Measurements from ENCODE around the gene SF3B5. TPM values are rescaled to one million over a fixed set of nuclear protein-coding genes. Genes with fewer than 3 reads are reported as not detected.

Gene SF3B5
- total RNA-seq, 4 donors from 2014 or later = 60.2 to 187 (median 101) TPM

GRCh38 chr6:144122861-144123260 is 27.5 kb upstream of the SF3B5 start:
- in situ Hi-C loops (cut with MboI; ENCODE audit: low pct_ligation_motif_present in 1 of 4, low pct_unique_long_range_greater_than_20kb in 1 of 4, low sequenced_read_pairs in 3 of 4) (loop anchor here in 1 of 4 donors (25.0 kb wide), 1 partner anchor 364 kb away; no protein-coding TSS in a partner anchor), intact Hi-C loops (cut with DNase I; ENCODE audit: low total_unique reads) (no loop called here)
- no peaks in the 10 kb centered on the region for H3K9me3 ChIP-seq
- H3K4me3 ChIP-seq = no peak overlapping the region
- H3K27me3 ChIP-seq = no peaks in the 10 kb centered on the region
- DNase-seq = no peak
- no peak overlapping the region for H3K27ac ChIP-seq
- no peaks in the 10 kb centered on the region for H3K36me3 ChIP-seq
- H3K4me1 ChIP-seq = no peaks in the 10 kb centered on the region
- TF ChIP-seq POLR2A (IDR thresholded peaks at IDR 0.05) = no peak
- TF ChIP-seq POLR2AphosphoS5 (IDR thresholded peaks at IDR 0.05) = no peak
- TF ChIP-seq EP300 (IDR thresholded peaks at IDR 0.05; ENCODE audit: low read depth) = no peak
- TF ChIP-seq CTCF (IDR thresholded peaks at IDR 0.05) = no peak

GRCh38 chr6:144119376-144119775 is 24.0 kb upstream of the SF3B5 start:
- H3K36me3 ChIP-seq = no peaks in the 10 kb centered on the region
- H3K9me3 ChIP-seq = no peaks in the 10 kb centered on the region
- intact Hi-C loops (cut with DNase I; ENCODE audit: low total_unique reads) (no loop called here), in situ Hi-C loops (cut with MboI; ENCODE audit: low pct_ligation_motif_present in 1 of 4, low pct_unique_long_range_greater_than_20kb in 1 of 4, low sequenced_read_pairs in 3 of 4) (loop anchor here in 1 of 4 donors (25.0 kb wide), 1 partner anchor 368 kb away; no protein-coding TSS in a partner anchor)
- H3K27ac ChIP-seq = no peak overlapping the region
- no peak for DNase-seq
- WGBS, 2 donors (ENCODE audit: low coverage in 1 of 2) = 87 to 97% methylated on average over 4 to 5 of the region's 5 CpGs
- no peak overlapping the region for H3K4me3 ChIP-seq
- no peaks in the 10 kb centered on the region for H3K27me3 ChIP-seq
- TF ChIP-seq POLR2A (IDR thresholded peaks at IDR 0.05) (no peak), POLR2AphosphoS5 (IDR thresholded peaks at IDR 0.05) (no peak), EP300 (IDR thresholded peaks at IDR 0.05; ENCODE audit: low read depth) (no peak), CTCF (IDR thresholded peaks at IDR 0.05) (no peak)
- H3K4me1 ChIP-seq = no peaks in the 10 kb centered on the region

GRCh38 chr6:144115219-144115618 is 19.8 kb upstream of the SF3B5 start:
- intact Hi-C loops (cut with DNase I; ENCODE audit: low total_unique reads) (no loop called here), in situ Hi-C loops (cut with MboI; ENCODE audit: low pct_ligation_motif_present in 1 of 4, low pct_unique_long_range_greater_than_20kb in 1 of 4, low sequenced_read_pairs in 3 of 4) (loop anchor here in 1 of 4 donors (25.0 kb wide), 1 partner anchor 372 kb away; no protein-coding TSS in a partner anchor)
- Histone ChIP-seq H3K4me3 (no peak overlapping the region), H3K9me3 (no peaks in the 10 kb centered on the region), H3K27ac (no peak overlapping the region), H3K27me3 (no peaks in the 10 kb centered on the region), H3K36me3 (no peaks in the 10 kb centered on the region), H3K4me1 (no peaks in the 10 kb centered on the region)
- 94 to 97% methylated on average over 3 of the region's 3 CpGs for whole genome bisulfite sequencing, 2 donors (ENCODE audit: low coverage in 1 of 2)
- no peak for DNase-seq
- TF ChIP-seq POLR2A (IDR thresholded peaks at IDR 0.05) = no peak
- TF ChIP-seq EP300 (IDR thresholded peaks at IDR 0.05; ENCODE audit: low read depth) = no peak
- no peak for TF ChIP-seq POLR2AphosphoS5 (IDR thresholded peaks at IDR 0.05)
- TF ChIP-seq CTCF (IDR thresholded peaks at IDR 0.05) = no peak

GRCh38 chr6:144113366-144113765 is 18.0 kb upstream of the SF3B5 start:
- Histone ChIP-seq H3K4me1 (no peaks in the 10 kb centered on the region), H3K4me3 (no peak overlapping the region), H3K9me3 (no peaks in the 10 kb centered on the region), H3K36me3 (no peaks in the 10 kb centered on the region), H3K27me3 (no peaks in the 10 kb centered on the region), H3K27ac (no peak overlapping the region)
- DNase-seq = no peak
- no peak for TF ChIP-seq POLR2AphosphoS5 (IDR thresholded peaks at IDR 0.05)
- no peak for TF ChIP-seq CTCF (IDR thresholded peaks at IDR 0.05)
- no peak for TF ChIP-seq POLR2A (IDR thresholded peaks at IDR 0.05)
- no peak for TF ChIP-seq EP300 (IDR thresholded peaks at IDR 0.05; ENCODE audit: low read depth)
- 93 to 96% methylated on average over 6 of the region's 6 CpGs for WGBS, 2 donors (ENCODE audit: low coverage in 1 of 2)
- in situ Hi-C loops (cut with MboI; ENCODE audit: low pct_ligation_motif_present in 1 of 4, low pct_unique_long_range_greater_than_20kb in 1 of 4, low sequenced_read_pairs in 3 of 4) = loop anchor here in 1 of 4 donors (25.0 kb wide), 1 partner anchor 374 kb away; no protein-coding TSS in a partner anchor
- intact Hi-C loops (cut with DNase I; ENCODE audit: low total_unique reads) = no loop called here

Measured in transverse colon (tissue), 4 donors.